Adipocyte (in vitro differentiated cells): ENCODE measurements around the gene RTN1.

Experiments used
- DNase-seq: peaks from one replicate; pipeline ENCODE4 v3.0.0-alpha.2; 2015; ENCODE audit warnings: low read depth
- H3K27me3 ChIP-seq: replicated peaks from 2 replicates; pipeline ENCODE4 v1.7.0; 2013; ENCODE audit warnings: mild to moderate bottlenecking, low read length, moderate library complexity; ENCODE audit not compliant: control insufficient read depth, insufficient read depth
- H3K36me3 ChIP-seq: 2 replicates; pipeline ENCODE4 v1.7.0; 2013; ENCODE audit warnings: low read length, mild to moderate bottlenecking, moderate library complexity; ENCODE audit not compliant: control insufficient read depth, insufficient read depth, severe bottlenecking
- H3K4me1 ChIP-seq: 2 replicates; pipeline ENCODE4 v1.7.0; 2013; ENCODE audit warnings: mild to moderate bottlenecking, low read length, moderate library complexity; ENCODE audit not compliant: control insufficient read depth, insufficient read depth
- H3K4me3 ChIP-seq: 2 replicates; pipeline ENCODE4 v1.7.0; 2013; ENCODE audit warnings: mild to moderate bottlenecking, low read length, moderate library complexity
- H3K9ac ChIP-seq: 2 replicates; pipeline ENCODE4 v1.7.0; 2013; ENCODE audit warnings: mild to moderate bottlenecking, low read length, moderate library complexity
- H3K9me3 ChIP-seq: 2 replicates; pipeline ENCODE4 v1.7.0; 2013; ENCODE audit warnings: mild to moderate bottlenecking, low read length, moderate library complexity; ENCODE audit not compliant: control insufficient read depth

The RTN1 gene

GRCh38 chr14:59695198-59695597 is 175.4 kb downstream of the RTN1 start:
- H3K27me3 ChIP-seq, result no peaks in the 10 kb centered on the region
- peaks cover 7% of the 10 kb centered on the region for H3K9me3 ChIP-seq
- no peak for DNase-seq
- no peak overlapping the region for H3K4me3 ChIP-seq
- H3K4me1 ChIP-seq, result peaks cover 30% of the 10 kb centered on the region
- H3K9ac ChIP-seq, result peak overlapping the region; percentile 35
- H3K36me3 ChIP-seq, result no peaks in the 10 kb centered on the region

GRCh38 chr14:59691266-59691665 is 179.3 kb downstream of the RTN1 start:
- peaks cover 13% of the 10 kb centered on the region for H3K4me1 ChIP-seq
- H3K9me3 ChIP-seq, result peaks cover 11% of the 10 kb centered on the region
- peaks cover 12% of the 10 kb centered on the region for H3K27me3 ChIP-seq
- DNase-seq, result no peak
- H3K36me3 ChIP-seq, result no peaks in the 10 kb centered on the region
- H3K4me3 ChIP-seq, result no peak overlapping the region
- no peak overlapping the region for H3K9ac ChIP-seq

- Histone ChIP-seq H3K9me3 (peaks cover 11% of the 10 kb centered on the region), H3K36me3 (no peaks in the 10 kb centered on the region), H3K4me3 (no peak overlapping the region), H3K9ac (no peak overlapping the region), H3K27me3 (peaks cover 12% of the 10 kb centered on the region), H3K4me1 (peaks cover 12% of the 10 kb centered on the region)
- DNase-seq, result no peak
Measured at GRCh38 chr14:59690426-59690825, 180.2 kb downstream of the RTN1 start.

GRCh38 chr14:59688224-59689170 is 182.1 kb downstream of the RTN1 start:
- H3K36me3 ChIP-seq, result no peaks in the 10 kb centered on the region
- DNase-seq, result peak; percentile 76

GRCh38 chr14:59687663-59688062 is 182.9 kb downstream of the RTN1 start:
- DNase-seq, result no peak
- peaks cover 8% of the 10 kb centered on the region for H3K9me3 ChIP-seq
- peaks cover 5% of the 10 kb centered on the region for H3K4me1 ChIP-seq
- H3K4me3 ChIP-seq, result no peak overlapping the region
- H3K9ac ChIP-seq, result no peak overlapping the region
- no peaks in the 10 kb centered on the region for H3K36me3 ChIP-seq
- peaks cover 12% of the 10 kb centered on the region for H3K27me3 ChIP-seq

More at GRCh38 chr14:59688224-59689170, 182.1 kb downstream of the RTN1 start:
- Histone ChIP-seq H3K4me1 (peaks cover 5% of the 10 kb centered on the region), H3K4me3 (no peak overlapping the region), H3K27me3 (peaks cover 12% of the 10 kb centered on the region), H3K9me3 (peaks cover 11% of the 10 kb centered on the region), H3K9ac (no peak overlapping the region)

GRCh38 chr14:59679872-59680271 is 190.7 kb downstream of the RTN1 start:
- no peaks in the 10 kb centered on the region for H3K9me3 ChIP-seq
- H3K4me3 ChIP-seq, result no peak overlapping the region
- H3K4me1 ChIP-seq, result peaks cover 28% of the 10 kb centered on the region
- no peaks in the 10 kb centered on the region for H3K36me3 ChIP-seq
- H3K9ac ChIP-seq, result no peak overlapping the region
- H3K27me3 ChIP-seq, result peaks cover 2% of the 10 kb centered on the region
- peak; percentile 14 for DNase-seq

GRCh38 chr14:59678352-59678751 is 192.2 kb downstream of the RTN1 start:
- Histone ChIP-seq H3K4me3 (no peak overlapping the region), H3K27me3 (peaks cover 2% of the 10 kb centered on the region), H3K9ac (no peak overlapping the region), H3K9me3 (no peaks in the 10 kb centered on the region), H3K4me1 (peaks cover 28% of the 10 kb centered on the region), H3K36me3 (no peaks in the 10 kb centered on the region)
- DNase-seq, result no peak

GRCh38 chr14:59677771-59678231 is 192.8 kb downstream of the RTN1 start:
- H3K27me3 ChIP-seq, result peaks cover 2% of the 10 kb centered on the region
- no peak overlapping the region for H3K4me3 ChIP-seq
- H3K36me3 ChIP-seq, result no peaks in the 10 kb centered on the region
- peaks cover 28% of the 10 kb centered on the region for H3K4me1 ChIP-seq
- no peak overlapping the region for H3K9ac ChIP-seq
- no peaks in the 10 kb centered on the region for H3K9me3 ChIP-seq
- peak; percentile 55 for DNase-seq

- no peak overlapping the region for H3K4me3 ChIP-seq
- no peaks in the 10 kb centered on the region for H3K36me3 ChIP-seq
- peaks cover 25% of the 10 kb centered on the region for H3K4me1 ChIP-seq
- DNase-seq, result no peak
- H3K27me3 ChIP-seq, result no peaks in the 10 kb centered on the region
- no peak overlapping the region for H3K9ac ChIP-seq
- no peaks in the 10 kb centered on the region for H3K9me3 ChIP-seq
Measured at GRCh38 chr14:59675394-59675793, 195.2 kb downstream of the RTN1 start.

GRCh38 chr14:59664741-59665140 is 205.8 kb downstream of the RTN1 start:
- Histone ChIP-seq H3K4me1 (no peaks in the 10 kb centered on the region), H3K4me3 (no peak overlapping the region), H3K27me3 (no peaks in the 10 kb centered on the region), H3K9me3 (peaks cover 9% of the 10 kb centered on the region), H3K9ac (no peak overlapping the region), H3K36me3 (no peaks in the 10 kb centered on the region)
- DNase-seq, result peak; percentile 14

GRCh38 chr14:59657769-59658168 is 212.8 kb downstream of the RTN1 start:
- no peak overlapping the region for H3K9ac ChIP-seq
- H3K4me1 ChIP-seq, result no peaks in the 10 kb centered on the region
- H3K27me3 ChIP-seq, result no peaks in the 10 kb centered on the region
- H3K4me3 ChIP-seq, result no peak overlapping the region
- H3K9me3 ChIP-seq, result peaks cover 11% of the 10 kb centered on the region
- no peak for DNase-seq
- H3K36me3 ChIP-seq, result no peaks in the 10 kb centered on the region
